Stimulated activated CD8-positive, alpha-beta memory T cell treated with anti-CD3 and anti-CD28 coated beads, Interleukin-4, amount 100 ng/mL, for 4 hours (primary cell): Measurements from ENCODE around the gene ZNF407.

Source experiments
- DNase-seq, 2 donors: peaks; one replicate each; pipeline ENCODE4 v3.0.0-alpha.2; 2020; ENCODE audit warnings: low read depth in 2 of 2, low spot score in 1 of 2

The ZNF407 gene

GRCh38 chr18:74918276-74918790 is 320.7 kb downstream of the ZNF407 start:
- DNase-seq: no peak

DNA sequence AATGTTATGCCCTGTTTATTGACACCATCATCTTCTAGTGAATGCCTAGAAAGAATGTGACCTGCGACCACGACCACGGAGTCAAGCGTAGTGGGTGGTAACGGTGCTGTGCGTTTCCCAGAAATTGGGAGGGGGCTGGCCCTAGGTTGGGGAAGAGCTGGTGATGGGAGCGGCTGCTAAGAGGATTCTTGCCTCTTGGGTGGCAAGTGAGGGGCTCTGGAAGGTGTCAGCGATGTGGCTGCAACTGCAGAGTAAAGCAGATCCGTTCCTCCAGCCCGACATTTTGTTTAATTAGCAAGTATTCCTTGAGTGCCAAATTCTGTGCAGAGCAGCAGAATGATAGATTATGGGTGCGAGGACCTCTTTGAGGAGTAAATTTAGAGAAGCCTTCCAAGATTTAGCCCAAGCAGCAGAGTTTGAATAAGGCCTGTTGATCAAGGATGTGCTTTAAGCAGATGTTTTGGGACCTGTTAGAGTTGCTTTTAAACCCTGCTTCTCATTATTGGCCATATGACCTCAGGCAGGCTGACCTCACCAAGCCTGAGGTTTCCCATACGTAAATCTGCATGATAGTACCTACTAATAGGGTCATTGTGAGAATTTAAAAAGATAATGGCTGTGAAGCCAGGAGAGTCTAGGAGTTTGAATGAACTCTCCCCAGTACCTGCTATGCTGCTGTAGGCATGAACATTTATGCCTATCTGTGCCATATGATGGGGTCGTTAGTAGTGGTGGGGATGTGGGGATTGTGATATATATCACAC is 323.6 kb downstream of the ZNF407 start:
- DNase-seq: no peak

GRCh38 chr18:74926051-74926450 is 328.4 kb downstream of the ZNF407 start:
- no peak for DNase-seq

DNA sequence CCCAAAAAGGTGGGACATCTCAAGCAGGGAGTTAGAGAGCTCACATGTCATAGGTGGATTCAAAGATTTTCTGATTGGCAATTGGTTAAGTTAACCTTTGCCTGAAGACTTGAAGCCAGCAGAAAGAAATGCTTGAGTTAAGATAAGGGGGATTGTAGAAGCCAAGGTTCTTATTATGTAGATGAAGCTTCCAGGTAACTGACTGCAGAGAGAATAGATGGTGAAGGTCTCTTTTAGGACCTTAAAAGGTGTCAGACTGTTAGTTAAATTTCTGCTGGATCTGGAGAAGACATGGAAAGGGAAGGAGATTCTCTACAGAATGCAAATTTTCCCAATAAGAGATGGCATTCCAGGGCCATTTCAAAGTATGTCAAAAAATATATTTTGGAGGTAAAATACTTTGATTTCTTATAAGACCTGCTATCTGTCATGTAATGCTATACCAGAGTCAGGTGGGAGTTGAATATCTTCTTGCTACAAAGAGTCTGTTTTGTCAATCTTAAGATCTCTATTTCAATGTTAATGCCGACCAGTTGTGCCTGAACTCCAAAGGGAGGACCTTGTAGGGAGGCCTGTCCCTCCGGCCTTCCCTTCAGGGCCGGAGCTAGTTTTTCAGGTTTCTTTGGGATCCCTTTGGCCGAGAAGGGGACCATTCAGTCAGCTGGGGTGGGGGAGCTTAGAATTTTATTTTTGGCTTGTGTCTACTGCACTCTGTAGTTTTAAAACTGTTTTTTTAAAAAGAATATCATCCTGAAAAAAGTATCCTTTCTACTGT is 330.7 kb downstream of the ZNF407 start:
- DNase-seq: no peak

DNA sequence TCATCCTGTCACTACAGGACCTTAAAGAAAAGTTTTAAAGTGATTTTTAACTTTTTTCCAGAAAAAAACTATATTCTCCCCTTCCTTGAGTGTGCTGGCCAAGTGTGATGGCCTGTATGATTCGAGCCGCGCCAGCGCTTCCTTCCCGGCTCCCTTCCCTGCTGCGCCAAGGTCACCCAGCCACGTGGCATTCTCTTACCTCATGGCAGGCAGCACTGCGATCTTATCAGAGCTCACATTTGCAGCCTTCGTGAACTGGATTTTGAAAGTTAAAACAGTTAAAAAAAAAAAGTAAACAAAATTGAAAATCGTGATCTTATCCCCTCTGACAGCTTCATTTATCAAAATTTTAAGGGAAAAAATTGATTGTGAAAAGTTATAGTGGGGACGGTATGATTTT is 331.4 kb downstream of the ZNF407 start:
- DNase-seq: no peak

GRCh38 chr18:74930616-74931015 is 332.9 kb downstream of the ZNF407 start:
- DNase-seq: no peak

DNA sequence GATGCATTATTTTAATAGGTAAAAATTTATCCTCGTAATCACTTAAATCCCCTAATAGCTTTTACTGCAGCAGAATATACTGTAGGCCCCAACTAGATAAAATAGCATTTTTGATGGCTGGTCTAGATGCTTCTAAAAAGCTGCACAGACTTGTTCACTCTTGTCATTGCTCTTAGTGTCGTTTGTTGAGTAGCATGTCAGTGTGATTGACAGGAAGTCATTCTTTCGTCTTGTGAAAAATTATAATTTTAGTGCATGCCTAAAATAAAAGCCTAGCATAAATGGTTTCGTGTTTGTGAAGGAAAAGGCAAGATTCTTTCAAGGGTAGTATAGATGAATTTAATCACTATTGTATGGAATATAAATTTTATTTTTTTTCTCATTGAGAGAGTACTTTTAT is 336.3 kb downstream of the ZNF407 start:
- no peak for DNase-seq

GRCh38 chr18:74935434-74935833 is 337.8 kb downstream of the ZNF407 start:
- DNase-seq: no peak

GRCh38 chr18:74936343-74936742 is 338.7 kb downstream of the ZNF407 start:
- no peak for DNase-seq

GRCh38 chr18:74937291-74937690 is 339.6 kb downstream of the ZNF407 start:
- DNase-seq: no peak

- DNase-seq: no peak
Measured at GRCh38 chr18:74940856-74941255, 343.2 kb downstream of the ZNF407 start.

DNA sequence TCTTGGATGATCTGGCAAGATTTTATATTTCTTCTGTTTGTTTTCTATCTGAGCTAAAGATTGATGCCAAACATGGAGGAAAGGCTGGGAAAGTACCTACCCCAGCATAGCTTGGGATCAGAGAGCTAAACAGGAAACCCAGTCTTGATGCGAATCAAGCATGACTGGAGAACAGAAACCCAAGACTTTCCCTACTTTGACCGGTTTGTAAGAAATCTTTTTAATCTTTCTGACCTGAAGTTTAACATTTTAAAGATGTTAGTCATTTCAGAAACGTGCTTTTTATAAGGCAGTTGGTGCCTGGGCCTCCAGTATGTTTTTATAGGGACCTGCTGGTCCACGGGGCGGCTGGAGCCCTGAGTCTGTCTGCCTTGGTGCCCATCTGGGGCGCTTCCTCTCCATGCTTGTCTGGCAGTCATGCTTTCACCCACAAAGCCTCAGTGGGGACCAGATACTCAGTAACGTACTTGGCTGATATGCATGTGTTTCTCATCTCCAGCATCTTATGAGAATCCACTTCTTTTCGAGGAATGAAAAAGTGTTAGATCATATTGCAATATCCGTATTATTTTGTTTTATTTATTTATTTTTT is 344.7 kb downstream of the ZNF407 start:
- DNase-seq: no peak

DNA sequence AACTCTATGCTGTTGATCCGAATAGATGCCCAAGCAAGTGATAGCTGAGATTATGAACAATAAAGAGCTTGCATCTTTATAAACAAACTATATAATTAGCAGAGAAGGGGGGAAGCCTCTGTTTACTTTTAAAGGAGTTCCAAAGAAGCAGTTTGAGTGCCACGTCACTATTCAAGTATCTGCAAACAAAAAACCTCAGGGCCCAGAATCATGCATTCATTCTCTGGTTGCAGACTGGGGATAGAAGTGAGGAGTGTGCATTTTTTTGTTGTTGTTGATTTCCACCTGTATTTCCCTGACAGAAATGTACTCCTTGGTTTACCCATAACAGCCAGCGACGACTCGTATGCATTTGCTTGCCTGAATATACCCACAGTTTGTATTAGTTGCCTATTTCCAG is 347.0 kb downstream of the ZNF407 start:
- DNase-seq: no peak

DNA sequence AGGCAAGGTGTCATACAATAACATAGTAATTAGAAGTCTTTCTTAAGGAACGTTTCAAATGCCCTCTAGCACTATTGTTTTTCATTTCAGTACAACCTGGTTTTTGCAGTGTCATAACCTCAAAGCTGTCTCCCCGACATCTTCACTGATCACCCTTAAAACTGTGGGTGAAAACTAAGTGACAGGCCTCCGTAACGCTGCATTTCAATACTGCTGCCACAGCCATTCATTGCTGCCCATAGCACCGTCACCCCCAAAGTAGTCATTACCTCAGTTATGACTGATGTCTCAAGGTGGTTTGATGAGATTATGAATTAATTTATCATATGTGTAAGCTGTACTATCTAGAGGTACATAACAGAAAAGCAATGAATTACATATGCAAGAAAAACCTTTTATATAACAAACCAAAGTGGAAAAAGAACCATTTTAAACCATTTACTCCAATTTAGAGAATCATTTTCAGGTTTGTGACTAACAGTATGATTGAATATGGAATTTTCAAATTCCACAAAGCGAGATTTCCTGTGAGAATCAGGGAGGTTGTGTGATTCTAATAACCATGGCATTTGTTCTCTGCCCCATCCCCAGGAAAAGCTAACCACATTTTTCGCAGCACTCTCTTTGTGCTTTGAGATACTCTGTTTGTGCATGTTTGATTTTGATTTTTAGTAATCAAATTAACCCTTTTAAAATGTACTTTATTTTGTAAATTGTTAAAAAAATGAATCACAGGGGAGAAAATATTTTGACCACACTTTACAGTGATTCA is 348.3 kb downstream of the ZNF407 start:
- DNase-seq: no peak

DNA sequence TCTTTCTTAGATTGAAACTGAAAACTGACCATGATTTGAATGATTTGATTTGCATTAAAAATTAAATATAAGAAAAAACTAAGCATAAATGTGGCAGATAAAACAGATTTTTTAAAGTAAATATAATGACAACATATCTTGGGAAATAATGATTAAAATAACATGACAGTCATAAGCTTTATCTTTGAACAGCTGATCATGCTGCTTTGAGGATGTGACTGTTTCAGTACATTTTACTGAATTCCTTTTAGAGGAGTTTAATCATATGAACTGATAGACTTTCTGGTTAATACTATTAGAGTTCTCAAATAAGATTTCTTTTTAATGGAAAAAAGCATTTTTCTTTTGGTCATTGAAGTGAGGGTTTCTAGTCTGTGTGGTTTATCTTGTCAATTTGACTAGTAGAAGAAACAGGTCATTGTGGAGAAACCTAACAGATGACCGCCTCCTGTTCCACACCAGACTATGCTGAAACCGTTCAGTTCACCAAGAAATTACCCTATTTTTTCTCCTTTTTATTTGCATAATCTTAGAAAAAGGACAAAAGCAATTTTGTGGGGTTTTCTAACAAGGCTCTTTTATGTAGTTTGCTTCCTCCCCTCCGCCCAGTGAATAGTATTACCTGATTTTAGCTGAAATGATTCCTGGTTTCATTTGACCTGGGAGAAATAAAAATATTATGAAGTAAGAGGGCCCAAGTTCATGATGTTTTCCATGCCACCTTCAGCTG is 349.1 kb downstream of the ZNF407 start:
- no peak for DNase-seq

DNA sequence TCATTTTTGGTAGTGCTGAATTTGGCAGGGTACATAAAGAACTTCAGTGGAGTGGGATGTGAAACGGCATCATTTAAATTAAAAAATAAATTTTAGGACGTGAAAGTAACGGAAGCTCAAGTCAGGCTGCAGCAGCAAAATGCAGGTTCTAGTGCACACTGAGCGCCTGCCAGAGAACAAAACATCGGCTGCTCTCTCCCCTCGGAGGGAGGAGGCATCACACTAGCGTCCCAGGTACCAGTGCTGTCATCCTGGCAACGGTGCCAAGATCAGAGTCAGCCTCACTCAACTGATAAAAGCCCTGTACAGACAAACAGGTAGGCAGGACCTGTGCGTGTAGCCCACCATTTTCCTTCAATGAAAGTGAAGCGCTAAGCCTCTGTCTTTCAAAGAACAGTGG is 349.7 kb downstream of the ZNF407 start:
- DNase-seq: no peak

GRCh38 chr18:74947875-74948274 is 350.2 kb downstream of the ZNF407 start:
- DNase-seq: no peak

DNA sequence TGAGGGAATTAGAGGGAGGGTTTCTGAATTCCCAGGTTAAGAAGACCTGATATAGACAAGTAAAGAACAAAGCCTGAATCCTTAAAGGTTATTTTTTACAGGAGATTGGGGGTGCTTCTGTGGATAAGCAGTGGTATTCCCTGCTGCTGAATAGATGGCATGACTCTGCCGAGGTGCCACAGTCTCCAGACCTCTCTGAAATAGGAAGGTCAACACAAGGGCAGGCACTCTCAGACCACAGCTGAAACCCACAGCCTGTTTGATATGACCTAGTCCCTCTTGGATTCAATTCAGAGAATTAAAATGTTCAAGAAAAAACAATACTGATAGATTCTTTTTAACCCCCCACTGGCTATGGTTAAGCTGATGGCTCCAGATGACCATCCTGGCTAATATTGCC is 351.9 kb downstream of the ZNF407 start:
- DNase-seq: no peak

- no peak for DNase-seq
Measured at GRCh38 chr18:74950479-74950878, 352.8 kb downstream of the ZNF407 start.

- DNase-seq: no peak
Measured at GRCh38 chr18:74951165-74951760, 353.6 kb downstream of the ZNF407 start.
